K562 (cell line): ENCODE results near the gene ESPL1. TPM values are rescaled to one million over a fixed set of nuclear protein-coding genes. Genes with fewer than 3 reads are reported as not detected.

Experiments
- BCL6 ChIP-seq: fragments of 250-450 bp; sonication (Bioruptor Pico); IDR thresholded peaks from 2 replicates; pipeline ENCODE4 v1.4.0; 2020
- E2F3 ChIP-seq: fragments of 250-450 bp; sonication (Bioruptor Pico); IDR thresholded peaks from 2 replicates; pipeline ENCODE4 v1.4.0; 2020; ENCODE audit warnings: mild to moderate bottlenecking
- HMG20B ChIP-seq: fragments of 250-450 bp; sonication (Bioruptor Pico); IDR thresholded peaks from 2 replicates; pipeline ENCODE4 v1.5.0; 2021; ENCODE audit warnings: mild to moderate bottlenecking
- KHSRP ChIP-seq: fragments of 450-650 bp; IDR thresholded peaks from 2 replicates; pipeline ENCODE4 v1.6.1; 2017
- MECOM ChIP-seq: fragments of 250-450 bp; sonication (Bioruptor Pico); IDR thresholded peaks from 2 replicates; pipeline ENCODE4 v1.8.0; 2022; ENCODE audit warnings: inconsistent platforms
- OTX1 ChIP-seq: fragments of 450-650 bp; formaldehyde crosslinking; IDR thresholded peaks from 2 replicates; pipeline ENCODE4 v1.4.0; 2022; ENCODE audit warnings: mild to moderate bottlenecking
- RNF2 ChIP-seq: sonication (generic); IDR thresholded peaks from 2 replicates; pipeline ENCODE4 v1.6.1; 2016
- THAP7 ChIP-seq: fragments of 250-450 bp; sonication (Bioruptor Pico); IDR thresholded peaks from 2 replicates; pipeline ENCODE4 v1.5.0; 2021
- ZBTB11 ChIP-seq, 3 experiments: fragments of 200-800 bp in 1 of 3; fragments of 250-450 bp in 1 of 3; fragments of 450-650 bp in 1 of 3; sonication (Bioruptor Pico) in 1 of 3; sonication (Bioruptor generic) in 1 of 3; formaldehyde crosslinking in 1 of 3; IDR thresholded peaks; 2 replicates each; pipeline versions ENCODE4 v1.6.1 to v1.8.0; 2016 to 2022; ENCODE audit warnings: mild to moderate bottlenecking in 2 of 3, missing genetic modification characterization in 2 of 3, missing compliant biosample characterization in 1 of 3, moderate library complexity in 1 of 3
- ZNF512 ChIP-seq: IDR thresholded peaks from 2 replicates; pipeline ENCODE4 v1.6.1; 2016; ENCODE audit warnings: missing genetic modification characterization, missing compliant biosample characterization
- polyA plus RNA-seq, 8 experiments: library from polyadenylated mRNA; depleted of rRNA in 4 of 8; stranded (reverse) in 5 of 8; unstranded in 3 of 8; fragments of >200 nt; fragmentation: Nextera tagmentation in 2 of 8; fragmentation: Illumina TruSeq in 1 of 8; extraction: Ambion mirVana in 2 of 8; extraction: Trizol in 1 of 8; gene quantifications; 2 replicates each; pipeline versions ENCODE4 v1.2.1 to v1.2.3, GENCODE V29; 2011 to 2014; ENCODE audit warnings: inconsistent platforms in 1 of 8, missing spikeins in 1 of 8
- total RNA-seq, 7 experiments: library from RNA; depleted of rRNA in 6 of 7; stranded (reverse); fragments of >200 nt in 6 of 7; fragmentation: Illumina TruSeq in 2 of 7; extraction: Trizol in 2 of 7; gene quantifications; 2 replicates each; pipeline versions ENCODE4 v1.2.1 to v1.2.3, GENCODE V29; 2011 to 2021; ENCODE audit warnings: low replicate concordance in 1 of 7

Gene ESPL1
- total and polyA plus RNA-seq, 9 of the 15 experiments (the other 6 are each of a cell fraction or from before 2014, with no cell fraction given) = 1.2 to 55.0 (median 18.7) TPM

GRCh38 chr12:53226815-53227214, 41.3 kb upstream of the ESPL1 start (continued):
- TF ChIP-seq MECOM (CRISPR knock-in tag) = no peak
- TF ChIP-seq RNF2 = no peak
- no peak for TF ChIP-seq KHSRP
- TF ChIP-seq ZNF512 (tag) = no peak
- no peak for TF ChIP-seq HMG20B (CRISPR knock-in tag)
- no peak for TF ChIP-seq E2F3
- TF ChIP-seq THAP7 = no peak
- TF ChIP-seq BCL6 (CRISPR knock-in tag) = no peak
- TF ChIP-seq ZBTB11 (CRISPR knock-in tag; IDR thresholded peaks at IDR 0.05) = no peak
- no peak for TF ChIP-seq OTX1 (CRISPR knock-in tag)
